Glomerular visceral epithelial cell (primary cell): Measurements from ENCODE around the gene C1QC.
"Not testable (repeated sequence)": the region's sequence is repeated elsewhere in the genome, so short reads cannot be mapped to it uniquely, and the experiment has no call there.

Experiments
- DNase-seq: peaks from one replicate; pipeline ENCODE4 v3.0.0-alpha.2; 2016; ENCODE audit errors: extremely low spot score

Gene C1QC

GRCh38 chr1:22650089-22650693, 6.8 kb downstream of the C1QC start:
- no peak for DNase-seq

DNA sequence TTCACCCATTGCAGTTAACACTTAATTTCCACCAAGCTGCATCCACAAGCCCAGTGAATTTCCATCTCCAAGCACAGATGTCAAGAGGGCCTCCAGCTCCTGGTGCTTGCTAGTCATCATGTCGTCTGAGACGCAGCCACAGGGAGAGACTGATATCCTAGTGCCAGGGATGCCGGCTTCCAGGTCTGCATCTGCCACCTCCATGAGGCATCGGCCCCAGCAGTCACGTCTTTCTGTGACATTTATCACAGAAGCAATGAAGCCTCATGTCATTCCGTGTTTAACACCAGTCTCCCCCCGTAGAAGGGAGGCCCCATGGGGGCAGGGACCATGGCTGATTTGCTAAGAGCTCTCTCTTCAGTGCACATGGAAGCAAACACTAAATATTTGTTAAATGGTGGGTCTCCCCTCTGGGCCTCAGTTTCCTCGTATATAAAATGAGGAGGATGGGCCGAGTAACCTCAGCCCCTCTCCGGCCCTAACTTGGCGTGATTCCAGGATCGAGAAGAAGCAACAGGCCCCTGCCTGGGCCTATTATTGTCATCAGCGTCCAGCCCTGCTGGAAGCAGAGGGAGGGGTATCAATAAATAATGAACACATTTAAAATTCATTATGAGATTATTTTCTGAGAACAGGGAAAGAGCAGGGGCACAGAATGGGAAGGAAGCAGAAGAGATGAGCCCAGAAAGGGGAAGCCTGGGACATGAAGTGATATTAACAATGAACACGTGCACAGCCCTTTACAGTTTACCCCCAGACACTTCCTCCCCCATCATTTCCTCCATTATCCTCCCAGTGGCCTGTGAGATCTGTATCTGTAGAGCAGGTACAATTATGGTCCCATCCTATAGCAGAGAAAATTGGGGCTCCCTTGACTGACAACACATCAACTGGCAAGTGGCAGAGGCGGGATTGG, 8.8 kb downstream of the C1QC start:
- DNase-seq: no peak

- DNase-seq: no peak
Measured at GRCh38 chr1:22652881-22653316, 9.5 kb downstream of the C1QC start, which contains the start of gene C1QB. Gene C1QB (plus strand): TSS chr1:22653236. CDS start chr1:22659463, 6,227 bp downstream.

- no peak for DNase-seq
Measured at GRCh38 chr1:22654692-22655091, 11.3 kb downstream of the C1QC start.

GRCh38 chr1:22658385-22659163, 15.1 kb downstream of the C1QC start:
- DNase-seq: no peak

GRCh38 chr1:22660716-22661241, 17.3 kb downstream of the C1QC start:
- no peak for DNase-seq

DNA sequence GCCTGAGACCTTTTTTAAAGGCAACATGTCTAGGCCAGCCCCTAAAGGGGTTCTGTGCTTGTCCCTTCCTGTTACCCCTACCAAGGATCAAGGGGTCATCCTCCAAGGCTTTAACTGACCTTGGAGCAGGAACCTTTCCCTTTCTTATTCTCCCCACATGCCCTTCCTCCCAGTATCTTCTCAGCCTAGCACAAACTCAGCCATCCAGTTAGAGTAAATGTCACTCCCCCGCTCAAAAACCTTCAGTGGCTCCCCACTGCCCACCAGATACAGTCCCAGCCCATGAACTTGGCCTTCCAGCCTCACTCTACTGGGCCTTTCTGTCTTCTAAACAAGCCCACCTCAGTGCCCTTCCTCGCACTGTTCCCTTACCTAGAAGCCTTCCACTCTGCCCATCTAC, 18.4 kb downstream of the C1QC start:
- no peak for DNase-seq

DNA sequence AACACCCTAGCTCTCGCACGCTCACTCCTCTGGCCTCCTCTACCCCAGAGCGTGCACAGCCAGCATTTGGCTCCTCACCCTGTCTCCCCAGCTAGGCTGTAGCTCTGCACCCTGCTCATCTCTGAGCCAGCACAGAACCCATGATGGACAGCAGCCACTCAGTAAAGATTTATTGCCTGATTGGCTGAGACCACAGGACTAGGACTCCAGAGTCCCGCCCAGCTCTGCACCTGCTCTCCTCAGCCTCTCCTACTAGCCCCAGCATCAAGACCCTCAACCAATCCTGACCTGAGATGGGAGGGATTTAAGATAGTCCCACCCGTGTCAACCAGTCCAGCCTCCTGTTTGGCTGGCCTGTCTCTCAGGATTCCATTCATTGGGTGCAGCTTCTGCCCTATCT, 18.9 kb downstream of the C1QC start:
- peak; percentile 11 for DNase-seq

DNA sequence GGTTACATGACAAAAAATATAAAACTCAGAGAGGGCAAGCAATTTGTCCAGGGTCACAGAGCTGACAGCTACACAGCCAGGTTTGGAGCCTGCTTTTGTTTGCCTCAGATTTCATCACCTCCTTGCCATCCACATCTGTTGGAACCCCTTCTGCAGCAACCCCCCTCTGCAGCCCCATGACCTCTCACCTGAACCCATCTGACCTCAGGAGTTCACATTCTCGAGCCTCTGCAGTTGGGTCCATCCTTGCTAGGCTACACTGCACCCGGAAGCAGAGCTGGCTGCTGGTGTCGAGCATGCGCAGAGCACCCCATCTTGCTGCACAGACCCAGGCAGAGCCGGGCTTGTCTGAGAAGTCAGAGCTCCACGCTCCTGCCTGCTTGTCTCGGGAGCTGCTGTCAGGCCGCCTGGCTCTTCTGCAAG, 19.6 kb downstream of the C1QC start:
- no peak for DNase-seq

DNA sequence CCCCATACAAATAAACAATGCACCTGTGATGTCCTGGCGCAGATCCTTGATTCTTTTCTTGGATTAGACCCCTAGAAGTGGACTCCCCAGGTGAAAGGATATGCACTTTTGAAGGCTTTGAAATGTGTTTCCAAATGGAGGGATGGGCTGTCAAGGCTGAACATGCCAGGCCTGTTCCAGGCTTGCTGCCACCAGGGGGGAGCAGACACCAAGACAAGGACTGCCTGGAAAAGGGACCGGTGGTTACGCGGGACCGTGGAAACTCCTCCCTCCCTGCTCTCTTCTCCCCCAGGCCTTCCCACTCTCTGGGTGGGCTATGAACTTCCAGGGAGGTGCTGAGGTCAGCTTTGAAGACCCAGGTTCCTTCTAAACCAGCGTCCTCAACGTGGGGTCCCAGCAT, 22.3 kb downstream of the C1QC start:
- peak; percentile 31 for DNase-seq

GRCh38 chr1:22666412-22666811, 23.0 kb downstream of the C1QC start:
- no peak for DNase-seq

GRCh38 chr1:22668840-22669239, 25.4 kb downstream of the C1QC start:
- DNase-seq: not testable (repeated sequence)

- no peak for DNase-seq
Measured at GRCh38 chr1:22670352-22670975, 27.0 kb downstream of the C1QC start.

DNA sequence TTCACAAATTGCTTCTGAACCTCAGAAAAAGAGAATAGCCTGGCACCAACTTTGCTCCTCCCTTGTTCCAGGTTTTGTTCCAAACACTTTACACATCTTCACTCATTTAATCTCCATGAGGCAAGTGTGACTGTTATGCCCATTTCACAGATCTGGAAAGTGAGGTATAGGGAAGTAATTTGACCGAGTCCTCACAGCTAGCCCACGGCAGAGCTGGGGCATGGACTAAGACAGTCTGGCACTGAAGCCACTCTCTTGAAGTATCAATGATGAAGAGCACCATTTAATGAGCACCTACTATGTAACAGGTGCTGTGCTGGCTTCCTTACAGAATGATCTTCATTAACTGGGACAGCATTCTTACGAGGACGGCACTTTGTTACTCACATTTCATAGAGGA, 28.6 kb downstream of the C1QC start:
- no peak for DNase-seq

DNA sequence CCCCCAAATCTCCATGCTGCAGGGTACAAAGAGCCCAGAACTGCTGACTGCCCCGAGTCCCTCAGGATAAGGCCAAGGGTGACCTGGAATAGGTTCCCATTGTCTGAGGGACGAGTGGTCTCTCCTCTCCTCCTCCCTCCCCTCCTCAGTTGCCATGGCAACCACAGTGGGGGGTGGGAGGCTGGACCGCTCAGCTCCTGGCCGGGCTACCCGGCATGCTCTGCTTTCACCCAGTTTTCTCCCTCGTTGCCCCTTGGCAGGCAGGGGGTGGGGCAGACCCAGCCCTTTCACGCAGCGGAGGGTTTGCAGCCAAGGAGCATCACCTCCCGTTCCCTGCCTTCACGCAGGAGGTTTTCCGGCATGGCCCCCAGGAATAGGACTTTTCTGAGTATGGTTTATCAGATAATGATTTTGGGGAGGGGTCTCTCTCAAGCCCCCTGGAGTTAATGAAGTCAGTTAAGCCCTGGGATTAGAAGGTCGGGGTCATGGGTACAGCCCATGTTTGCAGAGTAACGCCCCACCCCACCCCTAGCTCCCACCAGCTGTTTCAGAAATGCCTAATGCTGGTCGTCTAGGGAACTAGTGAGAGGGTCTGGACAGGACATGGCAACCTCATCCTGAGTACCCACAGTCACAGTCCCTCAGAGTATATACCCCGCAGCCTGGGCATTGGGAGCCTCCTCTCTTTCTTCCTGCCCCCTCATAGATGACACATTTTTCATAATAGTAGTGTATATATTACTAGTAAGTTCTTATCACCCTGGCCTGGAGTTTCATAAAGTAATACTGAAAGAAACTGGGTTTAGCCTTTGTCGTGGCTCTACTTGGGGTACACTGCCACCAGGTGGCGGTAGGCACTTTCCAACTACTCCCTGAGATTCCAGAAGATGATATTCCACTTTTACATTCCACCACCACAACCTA, 30.3 kb downstream of the C1QC start:
- DNase-seq: peak; percentile 57

- no peak for DNase-seq
Measured at GRCh38 chr1:22674410-22674749, 30.9 kb downstream of the C1QC start.

GRCh38 chr1:22676151-22676550, 32.7 kb downstream of the C1QC start:
- DNase-seq: not testable (repeated sequence)

DNA sequence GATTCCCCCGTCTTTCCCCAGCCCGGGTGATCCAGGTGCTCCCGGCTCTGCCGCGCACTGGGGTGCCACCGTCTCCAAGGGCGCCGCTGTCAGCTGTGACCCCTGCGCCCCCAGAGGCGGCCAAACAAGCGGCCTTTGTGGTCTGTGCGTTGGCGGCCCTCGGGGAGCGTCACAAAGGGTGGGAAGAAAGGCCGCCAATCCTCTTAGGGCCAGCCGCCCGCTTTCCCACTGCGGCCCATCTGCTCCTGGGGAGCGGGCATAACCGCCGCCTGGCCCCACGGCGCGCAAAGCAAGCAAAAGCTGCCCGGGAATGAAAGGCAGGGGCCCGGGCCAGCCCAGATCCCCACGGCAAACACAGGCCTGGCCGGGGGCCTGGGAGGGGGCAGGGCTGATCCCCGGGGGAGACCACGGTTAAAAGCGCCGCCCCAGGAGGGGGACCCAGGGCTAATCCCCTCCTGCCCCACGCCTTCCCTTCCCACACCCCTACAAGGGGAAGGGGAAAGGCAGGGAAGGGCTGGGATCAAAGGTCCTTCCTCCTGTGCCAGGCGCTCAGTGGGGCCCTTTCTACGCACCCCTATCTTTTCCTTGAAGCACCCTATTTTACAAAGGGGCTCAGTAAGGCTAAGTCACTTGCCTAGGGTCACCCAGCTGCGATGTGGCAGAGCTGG, 33.6 kb downstream of the C1QC start:
- no peak for DNase-seq

DNA sequence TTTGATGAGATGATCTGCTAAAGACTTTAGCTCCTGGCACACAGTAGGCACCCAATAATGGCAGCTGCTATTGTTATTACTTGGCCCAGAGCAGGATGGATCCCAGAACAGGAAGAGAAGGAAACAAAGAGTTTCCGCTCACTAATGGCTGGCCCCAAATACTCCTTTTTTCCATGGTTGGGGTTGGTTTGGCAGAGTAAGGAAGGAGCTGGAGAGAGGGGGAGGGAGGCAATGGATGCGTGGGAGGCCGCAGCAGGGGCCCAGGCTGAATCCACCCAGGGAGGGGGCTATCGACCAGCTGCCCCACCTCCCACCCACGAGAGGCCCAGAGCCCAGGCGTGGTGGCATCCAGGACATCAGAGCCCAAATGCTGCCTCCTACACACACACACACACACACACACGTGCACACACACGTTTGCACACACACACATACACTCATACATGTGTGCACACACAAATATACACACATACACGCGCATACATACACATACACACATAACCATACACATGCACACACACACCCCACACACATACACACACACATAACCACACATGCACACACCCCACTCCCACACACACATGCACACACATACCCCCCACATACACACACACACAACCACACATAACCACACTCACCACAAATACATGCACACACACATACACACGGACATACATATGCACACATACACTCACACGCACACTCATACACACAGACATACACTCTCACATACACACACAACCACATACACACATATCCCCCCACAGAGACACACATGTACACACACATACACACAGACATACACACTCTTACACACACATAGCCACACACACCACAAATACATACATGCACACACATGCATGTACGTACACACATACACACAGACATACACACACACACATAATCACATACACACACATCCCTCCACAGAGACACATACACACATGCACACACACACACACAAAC, 34.8 kb downstream of the C1QC start:
- no peak for DNase-seq
